Left ventricle myocardium inferior (tissue), 1 donor: Measurements from ENCODE around the gene MDGA2. TPM values are rescaled to one million over a fixed set of nuclear protein-coding genes. Genes with fewer than 3 reads are reported as not detected.
"Not testable (repeated sequence)": the region's sequence is repeated elsewhere in the genome, so short reads cannot be mapped to it uniquely, and the experiment has no call there.

Experiments used
- DNase-seq: peaks from one replicate; pipeline ENCODE4 v3.0.0-alpha.2; 2020
- H3K27ac ChIP-seq: fragments of 200-600 bp; replicated peaks from 2 replicates; pipeline ENCODE4 v1.8.0; 2021
- H3K27me3 ChIP-seq: fragments of 200-600 bp; 2 replicates; pipeline ENCODE4 v1.8.0; 2021; ENCODE audit warnings: low read depth
- H3K36me3 ChIP-seq: fragments of 200-600 bp; 2 replicates; pipeline ENCODE4 v1.8.0; 2021
- H3K4me1 ChIP-seq: fragments of 200-600 bp; 2 replicates; pipeline ENCODE4 v1.8.0; 2021
- H3K4me3 ChIP-seq: fragments of 200-600 bp; 2 replicates; pipeline ENCODE4 v1.8.0; 2021; ENCODE audit warnings: mild to moderate bottlenecking, moderate library complexity
- H3K9me3 ChIP-seq: fragments of 200-600 bp; replicated peaks from 2 replicates; pipeline ENCODE4 v1.8.0; 2021
- CTCF ChIP-seq: fragments of 200-600 bp; IDR thresholded peaks from 2 replicates; pipeline ENCODE4 v1.8.0; 2021; ENCODE audit warnings: antibody characterized with exemption, mild to moderate bottlenecking, borderline replicate concordance
- intact Hi-C: fragments of 100-400 bp; cut with micrococcal nuclease; formaldehyde crosslinking; loops from one replicate; pipeline ENCODE4 v1.11.0; 2022
- total RNA-seq: library from RNA; stranded (reverse); fragmentation: NEBNext Ultra II Directional; extraction: Animal tissue kit (Norgen Biotek cat#: 25700); gene quantifications from one replicate; pipeline ENCODE4 v1.2.1, GENCODE V29; 2021
- donor health status: DM: no; HTN: yes; CAD: no; lungs with severe emphysema.

The MDGA2 gene
- total RNA-seq, 1 donor from 2014 or later, result 0.19 TPM

DNA sequence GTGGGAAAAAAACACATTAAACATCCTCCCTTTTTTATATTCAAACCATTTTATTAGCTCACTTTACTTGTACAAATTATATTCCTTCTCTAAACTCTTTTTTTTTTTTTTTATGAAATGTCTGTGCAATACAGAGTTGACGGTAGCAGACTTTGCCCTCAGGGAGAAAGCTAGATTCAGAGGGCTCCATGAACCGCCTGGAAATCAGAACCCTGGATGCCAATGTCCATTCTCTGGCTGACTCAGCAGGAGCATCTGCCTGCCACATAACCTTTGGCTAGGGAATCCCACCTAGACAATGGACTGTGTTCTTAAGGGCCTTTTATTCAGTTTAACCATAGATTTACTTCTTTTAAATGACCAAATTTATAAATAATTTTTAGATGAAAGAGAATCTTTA is 467.0 kb downstream of the MDGA2 start:
- TF ChIP-seq CTCF, result no peak
- H3K27ac ChIP-seq, result no peak overlapping the region
- DNase-seq, result no peak
- H3K4me1 ChIP-seq, result no peaks in the 10 kb centered on the region
- no peaks in the 10 kb centered on the region for H3K36me3 ChIP-seq
- H3K27me3 ChIP-seq, result no peaks in the 10 kb centered on the region
- intact Hi-C loops, result no loop called here
- no peak overlapping the region for H3K4me3 ChIP-seq
- no peaks in the 10 kb centered on the region for H3K9me3 ChIP-seq

DNA sequence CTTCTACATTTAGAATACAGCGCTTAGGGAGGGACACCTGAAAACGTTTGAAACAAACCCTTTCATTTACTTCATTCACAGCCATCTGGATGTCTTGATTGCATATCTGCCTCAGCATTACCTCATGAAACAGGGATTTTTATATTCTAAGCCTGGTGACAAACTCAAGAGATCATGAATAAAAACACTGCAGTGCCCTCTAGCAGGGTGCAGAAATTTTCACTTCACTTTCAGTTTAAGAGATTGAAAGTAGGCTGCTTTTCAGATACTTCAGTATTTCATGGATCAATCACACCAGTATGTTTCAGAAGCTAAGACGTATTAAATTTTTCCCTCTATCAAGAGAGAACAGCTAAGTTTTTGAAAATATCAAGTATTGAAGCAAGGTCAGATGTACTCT is 467.8 kb downstream of the MDGA2 start:
- no peaks in the 10 kb centered on the region for H3K27me3 ChIP-seq
- intact Hi-C loops, result no loop called here
- H3K9me3 ChIP-seq, result no peaks in the 10 kb centered on the region
- no peaks in the 10 kb centered on the region for H3K36me3 ChIP-seq
- H3K27ac ChIP-seq, result no peak overlapping the region
- no peaks in the 10 kb centered on the region for H3K4me1 ChIP-seq
- DNase-seq, result no peak
- no peak for TF ChIP-seq CTCF
- H3K4me3 ChIP-seq, result no peak overlapping the region

DNA sequence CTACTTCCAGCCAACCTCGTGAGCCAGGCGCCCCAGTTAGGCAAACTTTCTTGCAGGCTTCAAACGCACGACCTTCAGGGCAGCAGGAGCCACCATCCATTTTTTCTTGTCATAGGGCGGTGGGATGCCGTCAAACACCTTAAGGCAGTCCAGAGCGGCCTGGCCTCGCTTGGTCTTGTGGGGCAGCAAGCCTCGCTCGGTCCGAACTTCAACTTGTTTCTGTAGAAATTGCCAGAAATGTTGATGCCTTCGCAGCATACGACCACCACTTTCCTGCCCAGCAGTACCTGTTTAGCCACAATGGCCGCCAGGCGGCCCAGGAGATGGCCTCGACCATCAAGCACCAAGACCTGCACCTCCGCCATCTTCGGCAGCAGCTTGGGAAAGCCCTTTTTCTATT is 474.7 kb downstream of the MDGA2 start:
- intact Hi-C loops, result no loop called here
- H3K4me3 ChIP-seq, result no peak overlapping the region
- no peak for DNase-seq
- H3K27ac ChIP-seq, result no peak overlapping the region
- H3K4me1 ChIP-seq, result no peaks in the 10 kb centered on the region
- no peak for TF ChIP-seq CTCF
- H3K27me3 ChIP-seq, result no peaks in the 10 kb centered on the region
- H3K36me3 ChIP-seq, result no peaks in the 10 kb centered on the region
- peaks cover 4% of the 10 kb centered on the region for H3K9me3 ChIP-seq

DNA sequence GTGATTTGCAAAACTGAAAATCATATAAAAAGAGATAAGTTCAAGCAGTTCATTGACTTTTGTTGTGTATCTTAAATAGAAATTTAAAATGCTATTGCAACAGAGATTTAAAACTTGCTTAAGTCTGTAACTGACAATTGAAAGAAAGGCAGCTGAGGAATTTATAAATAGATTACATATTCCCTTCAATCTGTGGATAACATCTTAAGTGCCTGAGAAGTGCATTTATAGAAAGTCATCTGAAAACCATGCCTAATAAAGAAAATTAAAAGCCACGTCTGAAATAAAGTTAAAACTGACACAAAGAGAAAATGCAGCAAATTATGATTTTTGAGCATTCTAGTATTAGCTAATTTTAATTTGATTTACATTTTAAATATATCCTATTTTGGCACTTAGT is 479.8 kb downstream of the MDGA2 start:
- no peak for TF ChIP-seq CTCF
- Histone ChIP-seq H3K36me3 (no peaks in the 10 kb centered on the region), H3K9me3 (peaks cover under 1% of the 10 kb centered on the region), H3K4me1 (no peaks in the 10 kb centered on the region), H3K4me3 (no peak overlapping the region), H3K27me3 (no peaks in the 10 kb centered on the region), H3K27ac (no peak overlapping the region)
- intact Hi-C loops, result no loop called here
- no peak for DNase-seq

GRCh38 chr14:47194055-47194454 is 481.4 kb downstream of the MDGA2 start:
- H3K4me1 ChIP-seq, result no peaks in the 10 kb centered on the region
- DNase-seq, result no peak
- no peaks in the 10 kb centered on the region for H3K36me3 ChIP-seq
- intact Hi-C loops, result no loop called here
- no peaks in the 10 kb centered on the region for H3K27me3 ChIP-seq
- H3K27ac ChIP-seq, result no peak overlapping the region
- TF ChIP-seq CTCF, result no peak
- H3K9me3 ChIP-seq, result no peaks in the 10 kb centered on the region
- no peak overlapping the region for H3K4me3 ChIP-seq

DNA sequence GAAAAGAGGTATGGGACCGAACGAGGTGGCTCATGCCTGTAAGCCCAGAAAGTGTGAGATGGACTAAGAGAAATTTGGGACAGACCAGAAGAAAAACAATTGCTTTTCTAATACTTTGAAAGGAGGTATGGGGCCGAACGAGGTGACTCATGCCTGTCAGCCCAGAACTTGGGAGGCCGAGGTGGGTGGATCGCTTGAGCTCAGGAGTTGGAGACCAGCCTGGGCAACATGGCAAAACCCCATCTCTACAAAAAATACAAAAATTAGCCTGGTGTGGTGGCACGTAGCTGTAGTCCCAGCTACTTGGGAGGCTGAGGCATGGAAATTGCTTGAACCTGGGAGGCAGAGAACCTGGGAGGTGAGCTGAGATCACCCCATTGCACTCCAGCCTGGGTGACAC is 483.2 kb downstream of the MDGA2 start:
- H3K9me3 ChIP-seq, H3K36me3 ChIP-seq, H3K4me1 ChIP-seq, DNase-seq, H3K27ac ChIP-seq, H3K4me3 ChIP-seq, H3K27me3 ChIP-seq, intact Hi-C loops: not testable (repeated sequence)
